Fibroblast of upper back skin (primary cell): Measurements from ENCODE around the gene MCM3.

Experiments used
- DNase-seq: peaks from one replicate; pipeline ENCODE4 v3.0.0-alpha.2; 2013

MCM3 gene

DNA sequence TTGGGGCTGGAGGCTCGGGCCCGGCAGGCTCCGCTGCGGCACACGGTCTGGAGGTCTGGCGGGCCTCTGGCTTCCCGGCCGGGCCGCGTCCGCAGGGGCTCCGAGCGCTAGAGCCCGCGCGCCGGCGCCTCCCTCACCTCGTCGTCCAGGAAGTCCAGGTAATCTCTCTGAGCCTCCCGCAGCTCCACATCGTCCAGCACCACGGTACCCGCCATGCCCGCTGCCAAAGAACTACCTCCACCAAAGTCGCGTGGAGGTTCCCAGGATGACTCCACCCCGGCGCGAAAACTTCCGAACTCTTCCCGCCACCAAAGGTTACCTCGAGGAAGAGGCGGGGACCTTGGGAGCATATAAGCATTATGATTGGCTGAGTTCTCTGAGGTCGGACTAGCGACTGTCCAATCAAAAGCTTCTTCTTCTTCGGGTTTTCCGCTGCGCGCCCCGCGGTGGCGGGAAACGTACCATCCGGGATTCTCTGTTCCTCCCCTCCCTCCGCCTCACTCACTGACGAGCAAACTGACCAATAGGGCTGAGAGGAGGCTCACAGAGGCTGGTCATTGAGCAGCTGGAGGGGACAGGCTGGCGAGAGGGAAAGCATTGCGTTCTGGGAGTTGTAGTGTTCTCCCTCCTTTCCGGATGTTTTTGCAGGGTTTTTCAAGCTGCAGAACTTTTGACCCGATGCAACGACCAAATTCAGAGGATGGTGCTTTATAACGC lies at the start of gene MCM3:
Gene MCM3 (minus strand): TSS at position 283 of the 717 bp plus-strand sequence. CDS start 68 bp downstream, at position 215.
- DNase-seq = peak; percentile 99

DNA sequence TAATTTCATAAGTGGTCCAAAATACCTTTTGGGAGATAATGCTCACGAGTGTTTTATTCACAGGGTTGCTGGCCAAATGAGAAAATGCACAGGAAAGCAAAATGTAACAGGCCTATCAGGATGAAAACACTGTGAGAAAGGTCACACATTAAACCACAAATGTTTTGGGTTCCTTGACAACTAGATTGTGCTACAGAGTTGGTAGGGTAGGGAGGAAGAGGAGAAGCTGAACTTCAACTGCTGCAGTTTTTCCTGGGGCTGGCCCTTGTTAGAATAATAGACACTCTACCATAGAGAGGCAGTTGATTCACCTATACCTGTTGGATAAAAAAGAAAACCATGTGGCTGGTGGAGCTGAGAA lies 49.3 kb upstream of the MCM3 start:
- no peak for DNase-seq

GRCh38 chr6:52331793-52332457 lies 47.4 kb upstream of the MCM3 start:
- no peak for DNase-seq

DNA sequence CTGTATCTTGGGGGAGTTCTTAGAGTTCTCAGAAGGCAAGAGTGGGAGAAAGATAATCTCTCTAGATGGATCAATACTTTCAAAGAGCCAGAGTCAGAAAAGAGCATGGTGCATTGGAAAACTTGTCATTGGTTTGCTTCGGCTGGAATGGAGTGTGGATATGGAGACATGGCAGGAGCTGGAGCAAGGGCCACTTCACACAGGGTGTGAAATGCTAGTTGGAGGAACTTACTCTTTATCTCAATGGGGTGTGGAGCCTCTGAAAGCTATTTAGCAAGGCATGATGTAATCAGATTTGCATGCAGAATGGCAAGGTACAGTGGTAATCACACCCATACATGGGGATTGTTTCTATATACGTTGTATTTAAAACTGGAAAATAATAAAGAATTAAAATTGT lies 45.9 kb upstream of the MCM3 start:
- DNase-seq = no peak

DNA sequence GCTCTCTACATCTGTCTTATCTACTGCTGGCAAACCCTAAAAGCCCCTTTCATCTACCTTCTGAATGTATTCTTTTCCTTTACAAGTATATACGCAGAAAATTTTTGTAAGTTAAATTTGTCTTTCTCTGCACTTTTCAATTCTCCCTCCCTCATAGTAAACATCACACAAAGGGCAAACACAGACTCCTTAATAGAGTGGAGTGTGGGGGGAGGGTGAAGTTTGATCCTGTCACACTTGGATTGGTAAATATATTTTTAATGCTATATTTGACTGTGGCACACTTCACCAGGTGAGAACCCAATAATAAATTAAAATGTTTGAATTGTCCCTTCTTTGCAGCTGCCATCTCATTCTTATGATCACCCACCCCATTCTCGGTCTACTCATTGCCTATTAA lies 44.2 kb upstream of the MCM3 start:
- DNase-seq = no peak

DNA sequence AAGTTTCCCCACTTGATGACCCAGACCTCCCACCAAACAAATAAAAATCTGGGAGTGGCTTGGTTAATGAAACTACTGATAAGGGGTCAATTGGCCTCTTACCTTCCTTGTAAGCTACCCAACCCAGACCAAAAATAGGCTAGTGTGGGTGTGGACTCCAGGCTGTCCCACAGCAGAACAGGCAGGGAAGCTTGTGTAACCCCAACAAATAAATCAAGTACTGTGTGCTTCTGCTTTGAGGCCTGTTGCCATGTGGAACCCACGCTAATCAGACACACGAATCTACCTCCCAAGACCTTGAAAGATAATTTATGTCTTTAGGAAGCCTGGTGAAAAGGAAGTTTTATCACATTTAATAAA lies 43.7 kb upstream of the MCM3 start:
- DNase-seq = no peak

DNA sequence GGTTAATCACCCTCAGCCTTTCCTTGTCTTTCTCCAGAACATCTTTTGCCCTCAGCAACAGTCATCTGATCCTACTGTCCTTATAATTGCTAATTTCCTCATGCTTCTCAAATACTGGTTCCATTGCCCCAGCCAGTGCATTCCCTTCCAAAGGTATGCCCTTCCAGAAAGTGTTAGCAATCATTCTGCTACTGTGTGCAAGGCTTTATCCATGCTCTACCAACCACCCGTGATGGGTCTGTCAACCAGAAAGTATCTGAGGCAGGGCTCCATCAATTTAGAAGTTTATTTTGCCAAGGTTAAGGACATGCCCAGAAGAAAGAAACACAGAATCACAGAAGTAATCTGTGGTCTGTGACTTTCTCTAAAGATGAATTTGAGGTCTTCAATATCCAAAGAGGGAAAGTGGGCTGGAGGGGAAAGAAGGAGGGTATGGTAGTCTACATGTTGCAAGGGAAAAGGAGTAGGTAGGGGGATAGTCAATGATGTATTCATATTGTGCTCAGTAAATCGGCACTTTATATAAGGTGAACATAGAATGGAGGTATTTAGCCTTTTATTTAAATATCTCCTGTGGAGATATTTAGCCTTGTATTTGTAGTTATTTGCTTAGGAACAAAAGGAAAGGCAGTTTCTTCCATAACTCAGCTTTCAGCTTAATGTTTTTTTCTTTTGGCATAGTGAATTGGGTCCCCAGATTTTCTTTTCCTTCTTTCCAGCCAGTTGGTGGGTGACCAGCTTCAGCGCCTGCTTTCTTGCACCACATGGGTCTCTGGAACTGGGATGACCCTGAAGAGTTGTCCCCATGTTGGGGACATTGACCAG lies 42.2 kb upstream of the MCM3 start:
- no peak for DNase-seq

DNA sequence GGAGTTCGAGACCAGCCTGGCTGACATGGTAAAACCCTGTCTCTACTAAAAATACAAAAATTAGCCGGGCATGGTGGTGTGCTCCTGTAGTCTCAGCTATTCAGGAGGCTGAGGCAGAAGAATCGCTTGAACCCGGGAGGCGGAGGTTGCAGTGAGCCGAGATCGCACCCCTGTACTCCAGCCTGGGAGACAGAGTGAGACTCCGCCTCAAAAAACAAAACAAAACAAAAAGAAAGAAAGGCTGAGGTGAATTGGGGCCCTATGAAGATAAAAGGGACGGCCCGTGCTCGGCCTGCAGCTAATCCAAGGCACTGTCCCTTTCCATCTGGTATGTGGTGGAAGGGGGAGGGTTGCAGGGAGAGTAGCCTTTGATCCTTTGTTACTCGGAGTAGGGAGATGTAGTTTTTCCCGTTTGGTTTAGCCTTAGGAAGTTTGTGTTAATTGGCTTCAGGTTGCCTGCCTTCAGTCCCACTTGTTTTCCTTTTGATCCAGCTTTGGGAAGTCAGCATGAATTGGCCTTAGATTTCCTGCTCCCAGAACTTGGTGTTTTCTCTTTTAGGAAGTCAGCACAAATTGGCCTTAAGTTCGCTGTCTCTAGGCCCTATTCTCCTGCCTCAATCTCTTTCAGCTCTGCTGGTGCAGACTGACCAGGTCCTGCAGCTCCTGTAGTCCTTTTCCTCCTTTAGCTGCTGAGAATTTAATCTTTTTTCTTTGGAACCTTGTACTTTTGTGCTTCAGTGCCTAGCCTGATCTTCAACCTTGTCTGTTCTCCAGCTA lies 41.3 kb upstream of the MCM3 start:
- no peak for DNase-seq

GRCh38 chr6:52324189-52324588 lies 39.6 kb upstream of the MCM3 start:
- DNase-seq = no peak

GRCh38 chr6:52317841-52318581 lies 33.5 kb upstream of the MCM3 start:
- DNase-seq = peak; percentile 45

GRCh38 chr6:52317211-52317610 lies 32.7 kb upstream of the MCM3 start:
- no peak for DNase-seq

DNA sequence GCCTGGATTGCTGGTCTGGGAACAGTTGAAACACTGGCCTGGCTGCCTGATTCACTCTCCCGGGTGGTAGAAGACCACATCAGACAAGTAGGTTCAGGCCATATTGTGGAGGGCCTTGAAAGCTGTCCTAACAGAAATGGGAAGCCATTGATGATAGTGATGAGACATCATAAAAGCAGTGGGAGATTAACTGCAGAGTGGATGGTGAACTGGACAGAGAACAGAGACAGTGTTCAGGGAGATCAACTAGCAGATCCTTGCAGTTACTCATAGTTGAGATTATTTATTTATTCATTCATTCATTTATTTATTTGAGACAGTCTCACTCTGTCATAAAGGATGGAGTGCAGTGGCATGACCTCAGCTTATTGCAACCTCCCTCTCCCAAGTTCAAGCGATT lies 30.2 kb upstream of the MCM3 start:
- no peak for DNase-seq

DNA sequence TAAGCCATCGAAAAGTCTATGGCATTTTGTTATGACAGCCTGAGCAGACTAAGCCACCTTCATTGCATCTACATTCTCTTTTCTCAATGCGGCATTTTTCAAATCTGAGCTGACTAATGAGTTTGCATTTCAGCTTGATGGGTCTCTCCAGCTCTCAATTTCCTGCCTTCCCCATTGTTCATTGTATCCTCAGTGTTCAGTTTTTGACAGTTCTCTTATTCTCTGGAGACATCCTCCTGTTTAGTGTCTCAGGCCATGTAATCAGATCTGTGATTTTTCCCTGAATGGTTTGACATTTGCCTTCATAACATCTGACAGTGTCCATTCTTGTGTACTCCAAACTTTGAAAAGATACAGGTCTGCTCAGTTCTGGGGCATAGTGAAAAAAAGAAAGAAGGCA lies 27.9 kb upstream of the MCM3 start:
- no peak for DNase-seq

DNA sequence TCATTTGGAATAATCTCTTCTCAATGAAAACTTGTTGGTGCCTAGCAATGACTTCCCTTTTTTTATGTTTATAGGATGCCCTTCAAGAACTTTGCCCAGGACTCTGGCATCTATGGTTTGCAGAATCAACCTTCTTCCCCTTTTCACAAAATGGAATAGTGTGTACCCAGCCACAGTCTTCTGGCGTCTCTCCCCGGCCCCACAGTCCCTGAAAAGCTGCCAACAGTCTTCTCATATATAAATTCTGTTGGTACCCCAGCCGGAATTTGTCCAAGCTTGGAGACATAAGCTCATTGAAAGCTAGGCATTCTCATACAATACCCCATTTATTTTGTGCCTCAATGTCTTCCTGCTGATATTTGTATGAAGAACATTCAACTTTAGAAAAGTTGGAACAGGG lies 26.4 kb upstream of the MCM3 start:
- DNase-seq = no peak

- no peak for DNase-seq
Observed at GRCh38 chr6:52307900-52308372, 23.4 kb upstream of the MCM3 start.

DNA sequence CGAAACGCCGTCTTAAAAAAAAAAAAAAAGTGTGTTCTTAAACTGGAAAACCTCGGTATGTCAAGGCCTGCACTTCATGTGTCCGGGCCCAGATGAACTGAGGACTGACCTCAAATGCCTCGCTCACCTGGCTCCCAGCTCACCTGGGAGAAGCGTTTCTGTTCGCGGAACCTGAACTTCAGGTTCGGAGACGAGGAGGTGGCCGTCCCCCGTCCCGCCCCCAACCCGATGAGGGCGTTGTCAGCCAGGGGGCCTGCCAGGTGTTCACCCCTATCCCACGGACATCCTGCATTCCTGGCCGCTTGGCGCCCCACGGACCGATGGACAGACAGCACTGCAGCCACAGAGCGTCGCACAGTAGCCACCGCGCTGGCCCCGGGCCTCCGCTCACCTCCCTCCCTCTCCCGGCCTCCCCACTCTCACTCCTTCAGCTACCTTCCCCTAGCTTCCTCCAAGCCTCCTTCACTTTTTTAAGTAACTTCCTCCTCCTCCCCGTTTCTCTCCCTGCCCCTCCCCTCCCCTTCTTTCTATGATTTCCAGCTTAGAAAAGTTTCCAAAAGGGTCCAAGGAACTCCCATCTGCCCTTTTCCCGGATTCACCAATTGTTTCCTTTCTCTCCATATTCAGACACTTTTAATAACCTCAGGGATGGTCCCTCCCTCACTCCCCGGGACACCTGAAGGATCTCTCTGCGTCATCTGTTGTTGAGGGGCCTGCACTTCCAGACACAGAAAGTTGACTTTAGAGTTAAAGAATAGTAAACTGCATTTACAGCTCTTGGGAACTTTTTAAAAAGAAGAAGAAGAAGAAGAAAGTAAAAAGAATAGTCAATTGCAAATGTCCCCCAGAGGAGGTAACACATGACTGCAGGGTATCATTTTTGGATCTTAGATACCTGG lies 22.7 kb upstream of the MCM3 start:
- DNase-seq = no peak

DNA sequence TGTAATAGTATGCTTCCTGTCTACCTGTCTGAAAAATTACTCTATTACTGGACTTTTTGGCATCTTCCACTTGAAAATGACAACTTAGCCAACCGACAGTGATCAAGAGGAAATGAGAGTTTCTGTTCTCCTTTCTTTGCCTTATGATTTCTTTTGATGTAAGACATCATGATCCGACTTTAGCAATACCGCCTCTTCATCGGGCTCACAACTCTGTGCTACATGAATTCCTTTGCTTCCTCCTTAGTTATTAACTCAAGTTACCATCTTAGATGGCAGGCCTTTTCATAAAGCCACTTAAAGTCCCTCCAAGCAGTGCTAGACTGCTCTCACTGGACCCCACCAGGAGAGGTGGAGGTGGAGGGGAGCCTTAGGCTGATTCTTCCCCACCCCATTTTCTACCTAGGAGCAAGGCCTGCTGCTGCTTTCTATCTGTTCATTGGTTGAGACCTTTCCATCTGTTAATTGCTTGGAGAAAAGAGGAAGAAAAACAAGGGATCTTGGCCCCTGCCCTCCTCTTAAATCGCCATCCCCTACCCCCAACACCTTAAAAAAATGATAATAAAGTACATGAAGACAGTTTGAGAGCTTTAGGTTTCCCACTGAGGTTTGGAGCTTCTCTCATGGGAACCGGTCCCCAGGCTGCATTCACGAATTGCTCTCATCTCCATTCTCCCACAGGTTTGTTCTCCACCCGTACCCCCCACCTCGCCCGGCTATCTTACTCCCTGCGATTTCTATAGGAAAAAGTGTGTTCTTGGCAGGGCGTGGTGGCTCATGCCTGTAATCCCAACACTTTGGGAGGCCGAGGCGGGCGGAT lies 21.6 kb upstream of the MCM3 start:
- no peak for DNase-seq

DNA sequence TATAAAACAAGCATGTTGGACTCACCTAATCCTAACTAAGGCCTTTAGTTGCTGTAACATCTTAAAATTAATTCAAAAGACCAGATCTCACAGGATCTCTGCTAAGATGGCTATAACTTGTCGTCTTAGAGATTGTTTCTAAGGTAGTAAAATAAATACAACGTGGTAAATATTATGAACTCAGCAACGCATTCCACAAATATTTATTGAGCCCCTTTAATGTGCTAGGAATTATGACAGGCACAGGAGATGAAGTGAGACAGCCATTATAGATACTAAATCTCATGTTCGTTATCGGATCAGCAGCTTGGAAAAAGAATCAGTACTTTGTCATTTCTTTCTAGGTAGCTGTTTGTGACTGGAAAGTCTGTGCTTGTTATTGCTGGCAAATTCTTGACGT lies 20.9 kb upstream of the MCM3 start:
- DNase-seq = no peak

GRCh38 chr6:52304983-52305390 lies 20.4 kb upstream of the MCM3 start:
- DNase-seq = no peak

DNA sequence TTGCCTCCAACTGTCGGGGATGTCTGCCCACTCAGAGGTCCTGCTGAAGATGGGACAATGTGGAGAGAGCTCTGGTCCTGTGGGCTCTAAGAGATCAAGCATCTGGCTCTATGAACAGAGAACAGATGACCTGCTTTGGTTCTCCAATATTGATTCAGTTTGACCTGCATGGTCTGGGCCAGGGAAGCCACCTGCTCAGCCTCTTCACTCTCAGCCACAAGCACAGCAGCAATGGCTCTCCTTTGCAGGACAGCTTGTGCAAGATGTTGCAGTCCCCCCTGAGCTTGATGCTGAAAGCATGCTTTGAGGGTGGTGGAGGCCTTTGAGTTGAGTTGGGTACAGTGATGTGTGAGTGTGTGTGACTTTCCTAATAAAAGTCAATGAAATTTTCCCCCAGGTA lies 18.6 kb upstream of the MCM3 start:
- no peak for DNase-seq
